ENCODE measurements around the gene COMMD7. TPM values are rescaled to one million over a fixed set of nuclear protein-coding genes. Genes with fewer than 3 reads are reported as not detected.
A peak's percentile ranks its signal among the peaks of the same experiment; 100 is the strongest.

The COMMD7 gene
- total RNA-seq, 2 experiments from 2014 or later = 20.5 to 22.2 TPM

- intact Hi-C loops (cut with micrococcal nuclease; ENCODE audit: unreplicated experiment) = no loop called here
- H3K9me3 ChIP-seq (ENCODE audit: low read length) = no peaks in the 10 kb centered on the region
- H3K4me1 ChIP-seq (ENCODE audit: insufficient read depth, low read length, poor library complexity, severe bottlenecking) = peaks cover 64% of the 10 kb centered on the region
- no TSS peak for BruUV-seq (replicated peaks)
- no peaks in the 10 kb centered on the region for H3K36me3 ChIP-seq (ENCODE audit: insufficient read depth, low read length)
- DNase-seq (ENCODE audit: low spot score) = no peak
- TF ChIP-seq CTCF (conservative IDR thresholded peaks at IDR 0.05; ENCODE audit: low read length) = no peak
- no peak for TF ChIP-seq EZH2phosphoT487 (IDR thresholded peaks at IDR 0.05; ENCODE audit: borderline replicate concordance, low read depth, low read length)
- H3K79me2 ChIP-seq (ENCODE audit: insufficient read depth, low read depth, low read length) = no peaks in the 10 kb centered on the region
- H3K4me3 ChIP-seq (ENCODE audit: low read depth, low read length, poor library complexity, severe bottlenecking) = no peak overlapping the region
- no peaks in the 10 kb centered on the region for H4K20me1 ChIP-seq (ENCODE audit: insufficient read depth, low read length)
- no peaks in the 10 kb centered on the region for H3K9me2 ChIP-seq (ENCODE audit: insufficient read depth, low read length)
- POLR2A ChIA-PET = interaction anchor here (1.9 to 3.2 kb wide), 2 partner anchors 101 to 103 kb away, joined by 6 to 16 read pairs; no protein-coding TSS in a partner anchor
- H3K4me2 ChIP-seq (ENCODE audit: low read length) = no peak overlapping the region
- peak overlapping the region; percentile 40; the same call in 1 of the 2 replicates for H2AFZ ChIP-seq (ENCODE audit: low read length)
- CTCF ChIA-PET (ENCODE audit: unreplicated experiment) = interaction anchor here (0.8 to 3.2 kb wide), 2 partner anchors 103 kb away, joined by 3 to 57 read pairs; no protein-coding TSS in a partner anchor
- H3K27ac ChIP-seq (ENCODE audit: low read depth, low read length, poor library complexity, severe bottlenecking) = no peak overlapping the region
Observed at GRCh38 chr20:32675223-32675975, 67.9 kb downstream of the COMMD7 start.

- TF ChIP-seq CTCF (conservative IDR thresholded peaks at IDR 0.05; ENCODE audit: low read length) = peak; percentile 98
- TF ChIP-seq EZH2phosphoT487 (IDR thresholded peaks at IDR 0.05; ENCODE audit: borderline replicate concordance, low read depth, low read length) = no peak
- Histone ChIP-seq H3K9me2 (ENCODE audit: insufficient read depth, low read length) (no peaks in the 10 kb centered on the region), H3K9me3 (ENCODE audit: low read length) (no peaks in the 10 kb centered on the region), H2AFZ (ENCODE audit: low read length) (peak overlapping the region; percentile 70; the same call in 1 of the 2 replicates), H3K4me2 (ENCODE audit: low read length) (peak overlapping the region; percentile 79), H3K4me3 (ENCODE audit: low read depth, low read length, poor library complexity, severe bottlenecking) (no peak overlapping the region), H3K27ac (ENCODE audit: low read depth, low read length, poor library complexity, severe bottlenecking) (peak overlapping the region; percentile 96), H3K36me3 (ENCODE audit: insufficient read depth, low read length) (no peaks in the 10 kb centered on the region), H3K4me1 (ENCODE audit: insufficient read depth, low read length, poor library complexity, severe bottlenecking) (peaks cover 72% of the 10 kb centered on the region), H3K79me2 (ENCODE audit: insufficient read depth, low read depth, low read length) (no peaks in the 10 kb centered on the region), H4K20me1 (ENCODE audit: insufficient read depth, low read length) (no peaks in the 10 kb centered on the region)
- DNase-seq (ENCODE audit: low spot score) = peak; percentile 83
- BruUV-seq (replicated peaks) = no TSS peak
- ChIA-PET CTCF (ENCODE audit: unreplicated experiment) (interaction anchor here (3.2 kb wide), 1 partner anchor 104 kb away, joined by 57 read pairs; no protein-coding TSS in a partner anchor), POLR2A (interaction anchor here (0.6 to 3.2 kb wide), 10 partner anchors 22 to 414 kb away, joined by 3 to 16 read pairs (median 4); partner anchors contain the start of gene DNMT3B)
- intact Hi-C loops (cut with micrococcal nuclease; ENCODE audit: unreplicated experiment) = loop anchor here (1.0 to 5.0 kb wide), 2 partner anchors 88 to 104 kb away; partner anchors contain the start of gene DNMT3B
Observed at GRCh38 chr20:32674362-32674789, 68.9 kb downstream of the COMMD7 start.
